Esophagus squamous epithelium (tissue), 5 donors: ENCODE data around the gene GPC4. TPM values are rescaled to one million over a fixed set of nuclear protein-coding genes. Genes with fewer than 3 reads are reported as not detected.

Experiments
- DNase-seq: peaks from one replicate; lab custom pipeline; 2025; lab: John Stamatoyannopoulos, UW
- H3K27ac ChIP-seq, 4 donors: fragments of 200-600 bp; sonication (generic); one replicate each; pipeline ENCODE4 v1.5.1; 2016 to 2019; ENCODE audit warnings: mild to moderate bottlenecking in 1 of 4
- H3K27me3 ChIP-seq, 4 donors: fragments of 200-600 bp; sonication (generic); 1 replicate in 3 of 4; 2 replicates in 1 of 4; pipeline versions ENCODE4 v1.5.1 to v1.6.0; 2017 to 2021; ENCODE audit warnings: antibody characterized with exemption in 1 of 4
- H3K36me3 ChIP-seq, 3 donors: fragments of 200-600 bp; sonication (generic); one replicate each; pipeline ENCODE4 v1.5.1; 2016 to 2019
- H3K4me1 ChIP-seq, 3 donors: fragments of 200-600 bp; sonication (generic); one replicate each; pipeline ENCODE4 v1.5.1; 2017 to 2019
- H3K4me3 ChIP-seq, 4 donors: fragments of 200-600 bp; sonication (generic); 1 replicate in 3 of 4; 2 replicates in 1 of 4; pipeline ENCODE4 v1.5.1; 2016 to 2019; ENCODE audit warnings: mild to moderate bottlenecking in 2 of 4, moderate library complexity in 1 of 4
- H3K9me3 ChIP-seq, 3 donors: fragments of 200-600 bp; sonication (generic); one replicate each; pipeline ENCODE4 v1.5.1; 2016 to 2019
- POLR2A ChIP-seq, 4 donors: fragments of 450-650 bp; IDR thresholded peaks; one replicate each; pipeline ENCODE4 v1.6.1; 2017; ENCODE audit warnings: antibody characterized with exemption in 4 of 4, mild to moderate bottlenecking in 4 of 4, moderate library complexity in 3 of 4
- WGBS, 2 donors: methylation state at CpG; one replicate each; pipeline ENCODE4 v1.1.5; 2018; 5-methylcytosine and 5-hydroxymethylcytosine counted together
- intact Hi-C: fragments of 100-400 bp; cut with DNase I; formaldehyde crosslinking; loops from one replicate; pipeline ENCODE4 v1.15.0; 2022
- total RNA-seq, 4 donors: library from RNA; depleted of rRNA; stranded (reverse); fragments of >200 nt; gene quantifications; one replicate each; pipeline ENCODE4 v1.1.0, GENCODE V29; 2016
- TF ChIP-seq, protein P1 (sequence below), 6 experiments: fragments of 450-650 bp in 4 of 6; fragments of 200-600 bp in 2 of 6; sonication (generic) in 2 of 6; IDR thresholded peaks; one replicate each; pipeline ENCODE4 v1.5.1; 2016 to 2019; ENCODE audit warnings: antibody characterized with exemption in 6 of 6, mild to moderate bottlenecking in 4 of 6, moderate library complexity in 4 of 6
- donor health status: DM: yes; HTN: yes; CAD: no.

Gene GPC4
- total RNA-seq, result 1 to 10 TPM; 1.3 to 8.2 (median 3.1) TPM

DNA sequence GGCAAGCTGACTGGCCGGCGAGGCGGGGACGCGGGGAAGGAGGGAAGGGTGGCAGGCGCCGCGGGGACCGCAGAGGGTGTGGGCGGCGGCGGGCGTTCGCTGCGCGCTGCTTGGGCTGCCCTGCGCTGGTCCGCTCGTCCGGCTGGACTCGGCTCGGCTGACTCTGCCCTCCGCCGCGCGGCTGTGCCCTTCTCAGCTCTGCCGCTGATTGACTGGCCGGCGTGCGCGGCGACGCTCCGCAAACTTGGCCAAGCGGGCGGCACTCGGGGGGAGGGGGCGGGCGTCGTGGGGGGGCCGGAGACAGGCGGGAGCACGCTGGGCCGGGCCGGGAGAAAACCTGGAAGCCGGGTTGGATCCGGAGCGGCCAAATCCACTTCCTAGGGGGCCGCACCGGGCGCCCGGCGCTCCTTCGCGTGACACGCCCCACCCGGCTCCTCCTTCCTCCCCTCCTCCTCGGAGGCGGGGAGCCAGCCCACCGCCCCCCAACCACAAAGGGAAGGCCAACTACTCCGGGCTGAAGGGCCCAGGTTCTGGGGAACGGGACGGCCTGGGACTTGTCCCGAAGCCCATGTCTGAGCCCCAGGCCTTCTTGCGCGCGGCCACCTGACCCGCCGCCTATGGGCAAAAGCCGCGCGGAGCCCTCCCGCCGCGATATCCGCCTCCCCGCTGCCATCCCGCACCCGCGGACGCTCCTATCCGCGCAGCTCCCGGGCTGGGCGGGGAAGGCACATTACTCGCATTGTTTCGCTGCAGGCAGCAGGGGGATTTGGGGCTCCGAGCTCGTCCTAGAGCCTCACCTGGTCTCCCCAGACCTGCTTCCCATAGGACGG, at the start of gene GPC4:
Gene GPC4 (minus strand): TSS at position 214 of the 830 bp plus-strand sequence. CDS start 524 bp downstream, outside the sequence.
- intact Hi-C loops, result no loop called here
- Histone ChIP-seq H3K27me3 (peaks cover 0 to 36% (median 0%) of the 10 kb centered on the region in 4 donors), H3K4me1 (peaks cover 0 to 24% (median 0%) of the 10 kb centered on the region in 3 donors), H3K4me3 (peak within 1 kb of the TSS; percentile 38 to 75 (median 56)), H3K9me3 (no peaks in the 10 kb centered on the region), H3K27ac (peak within 1 kb of the TSS; percentile 31 to 83 (median 70)), H3K36me3 (no peaks in the 10 kb centered on the region)
- no peak for DNase-seq
- 44% methylated on average over 7 of the region's 90 CpGs; no CpG with 5 or more reads in 1 of the 2 donors for WGBS, 2 donors
- TF ChIP-seq, protein P1, sequence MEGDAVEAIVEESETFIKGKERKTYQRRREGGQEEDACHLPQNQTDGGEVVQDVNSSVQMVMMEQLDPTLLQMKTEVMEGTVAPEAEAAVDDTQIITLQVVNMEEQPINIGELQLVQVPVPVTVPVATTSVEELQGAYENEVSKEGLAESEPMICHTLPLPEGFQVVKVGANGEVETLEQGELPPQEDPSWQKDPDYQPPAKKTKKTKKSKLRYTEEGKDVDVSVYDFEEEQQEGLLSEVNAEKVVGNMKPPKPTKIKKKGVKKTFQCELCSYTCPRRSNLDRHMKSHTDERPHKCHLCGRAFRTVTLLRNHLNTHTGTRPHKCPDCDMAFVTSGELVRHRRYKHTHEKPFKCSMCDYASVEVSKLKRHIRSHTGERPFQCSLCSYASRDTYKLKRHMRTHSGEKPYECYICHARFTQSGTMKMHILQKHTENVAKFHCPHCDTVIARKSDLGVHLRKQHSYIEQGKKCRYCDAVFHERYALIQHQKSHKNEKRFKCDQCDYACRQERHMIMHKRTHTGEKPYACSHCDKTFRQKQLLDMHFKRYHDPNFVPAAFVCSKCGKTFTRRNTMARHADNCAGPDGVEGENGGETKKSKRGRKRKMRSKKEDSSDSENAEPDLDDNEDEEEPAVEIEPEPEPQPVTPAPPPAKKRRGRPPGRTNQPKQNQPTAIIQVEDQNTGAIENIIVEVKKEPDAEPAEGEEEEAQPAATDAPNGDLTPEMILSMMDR (IDR thresholded peaks at IDR 0.05), result no peak
- peak in 2 of 4 donors; percentile 28 to 58 for TF ChIP-seq POLR2A (IDR thresholded peaks at IDR 0.05)

DNA sequence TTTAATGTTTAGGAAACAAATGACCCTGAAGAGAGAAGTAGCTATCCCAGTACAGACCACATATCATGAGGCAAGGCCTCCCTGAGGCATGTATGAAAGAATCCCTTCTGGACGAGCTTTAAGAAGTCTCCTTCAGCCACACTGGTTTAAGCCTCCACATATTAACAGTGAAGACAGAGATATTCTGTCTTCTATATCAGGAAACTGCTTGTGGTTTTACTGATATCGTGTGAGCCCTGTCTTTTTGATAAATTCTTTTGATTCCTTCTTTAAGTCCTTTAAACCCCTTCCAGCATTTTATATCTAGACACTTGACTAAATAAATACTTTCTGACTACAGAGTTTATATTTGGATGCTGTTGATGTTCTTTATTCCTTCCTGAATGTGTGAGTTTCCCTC, 45.9 kb upstream of the GPC4 start:
- intact Hi-C loops, result no loop called here
- TF ChIP-seq, protein P1 (IDR thresholded peaks at IDR 0.05), result no peak
- no peak for TF ChIP-seq POLR2A (IDR thresholded peaks at IDR 0.05)
- no peak overlapping the region for H3K4me3 ChIP-seq
- no peaks in the 10 kb centered on the region for H3K4me1 ChIP-seq
- no peaks in the 10 kb centered on the region for H3K36me3 ChIP-seq
- no peaks in the 10 kb centered on the region for H3K27me3 ChIP-seq
- no peak overlapping the region for H3K27ac ChIP-seq
- WGBS, 2 donors, result 35 to 54% methylated on average over 2 of the region's 2 CpGs
- no peaks in the 10 kb centered on the region for H3K9me3 ChIP-seq
- DNase-seq, result no peak

DNA sequence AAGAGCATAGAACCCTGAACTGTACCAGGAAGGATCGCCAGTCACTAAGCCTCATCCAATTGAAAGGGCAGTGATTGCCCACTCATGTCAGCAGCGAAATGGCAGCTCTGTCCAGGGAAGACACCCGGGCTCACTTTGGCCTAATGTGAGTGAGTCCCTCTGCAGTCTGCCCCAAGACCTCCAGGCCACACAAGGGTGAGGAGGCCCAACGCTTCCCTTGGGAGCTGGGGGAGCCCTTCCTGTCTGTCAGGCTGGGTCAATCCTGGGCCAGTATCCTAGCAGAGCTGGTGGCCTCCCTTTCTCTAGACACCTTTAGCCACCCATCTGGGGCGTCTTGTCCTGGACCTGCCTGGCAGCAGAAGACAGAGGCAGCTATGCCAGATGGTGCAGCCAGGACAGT, 39.6 kb upstream of the GPC4 start:
- H3K4me1 ChIP-seq, result no peaks in the 10 kb centered on the region
- 65% methylated on average over 4 of the region's 5 CpGs; no CpG with 5 or more reads in 1 of the 2 donors for WGBS, 2 donors
- H3K9me3 ChIP-seq, result no peaks in the 10 kb centered on the region
- no peaks in the 10 kb centered on the region for H3K27me3 ChIP-seq
- no peak for DNase-seq
- TF ChIP-seq, protein P1 (IDR thresholded peaks at IDR 0.05), result no peak
- TF ChIP-seq POLR2A (IDR thresholded peaks at IDR 0.05), result no peak
- H3K27ac ChIP-seq, result no peak overlapping the region
- H3K4me3 ChIP-seq, result no peak overlapping the region
- no peaks in the 10 kb centered on the region for H3K36me3 ChIP-seq
- intact Hi-C loops, result no loop called here

DNA sequence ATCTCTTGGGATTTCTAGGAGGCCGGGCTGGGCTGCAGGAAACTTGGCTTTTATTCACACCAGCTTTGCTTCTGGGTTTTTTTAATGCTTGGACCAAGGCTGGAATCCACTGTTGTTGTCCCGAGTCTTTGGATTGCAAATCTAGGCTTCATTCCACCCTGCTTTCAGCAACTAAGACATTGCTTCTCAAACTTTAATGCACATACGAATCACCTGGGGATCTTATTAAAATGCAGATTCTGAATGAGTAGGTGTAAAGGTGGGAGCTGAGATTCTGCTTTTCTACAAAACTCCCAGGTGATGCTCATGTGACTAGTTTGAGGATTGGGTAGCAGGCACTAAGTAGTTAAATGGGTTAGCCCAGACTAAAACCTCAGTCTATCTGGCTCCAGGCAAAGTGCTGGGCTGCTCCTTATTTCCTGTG, 39.2 kb upstream of the GPC4 start:
- no peaks in the 10 kb centered on the region for H3K4me1 ChIP-seq
- no peaks in the 10 kb centered on the region for H3K36me3 ChIP-seq
- DNase-seq, result no peak
- H3K27ac ChIP-seq, result no peak overlapping the region
- no peaks in the 10 kb centered on the region for H3K27me3 ChIP-seq
- no peaks in the 10 kb centered on the region for H3K9me3 ChIP-seq
- WGBS, 2 donors, result 73 to 84% methylated on average over 3 of the region's 3 CpGs
- no peak for TF ChIP-seq POLR2A (IDR thresholded peaks at IDR 0.05)
- TF ChIP-seq, protein P1 (IDR thresholded peaks at IDR 0.05), result no peak
- intact Hi-C loops, result no loop called here
- H3K4me3 ChIP-seq, result no peak overlapping the region

DNA sequence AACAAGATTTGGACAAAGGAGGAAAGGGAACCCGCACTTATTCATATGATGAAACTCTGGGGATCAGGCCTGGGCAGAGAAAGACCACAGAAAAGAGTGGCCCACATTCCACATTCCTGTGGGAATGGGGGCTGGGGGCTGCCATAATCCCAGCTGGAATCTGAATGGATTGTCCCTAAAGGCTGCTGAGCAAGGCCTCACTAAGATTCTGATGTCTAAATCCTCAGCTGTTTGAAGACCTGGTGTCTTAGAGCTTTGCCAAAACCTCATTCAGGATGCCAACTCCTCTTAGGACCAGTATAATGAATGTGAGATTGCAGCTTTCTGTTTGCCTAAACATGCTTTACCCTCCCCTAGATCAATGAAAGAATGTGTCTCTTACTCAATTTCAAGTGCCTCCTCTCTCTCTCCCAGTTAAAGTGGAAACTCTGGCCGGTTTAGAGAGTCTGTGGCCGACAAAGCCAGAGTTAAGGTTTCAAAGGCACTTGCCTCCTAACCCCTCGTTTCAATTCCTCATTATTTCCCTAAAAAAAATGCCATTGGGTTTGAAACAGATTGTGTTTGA, 33.3 kb upstream of the GPC4 start:
- intact Hi-C loops, result no loop called here
- H3K4me1 ChIP-seq, result peaks cover 0 to 6% (median 0%) of the 10 kb centered on the region in 3 donors
- no peak for DNase-seq
- no peaks in the 10 kb centered on the region for H3K27me3 ChIP-seq
- H3K4me3 ChIP-seq, result no peak overlapping the region
- WGBS, 2 donors, result 16 to 48% methylated on average over 4 of the region's 4 CpGs
- H3K9me3 ChIP-seq, result no peaks in the 10 kb centered on the region
- no peaks in the 10 kb centered on the region for H3K36me3 ChIP-seq
- no peak overlapping the region for H3K27ac ChIP-seq
- TF ChIP-seq, protein P1 (IDR thresholded peaks at IDR 0.05), result no peak
- TF ChIP-seq POLR2A (IDR thresholded peaks at IDR 0.05), result no peak
